MG63 (cell line): Measurements from ENCODE around the gene PDE4D. TPM values are rescaled to one million over a fixed set of nuclear protein-coding genes. Genes with fewer than 3 reads are reported as not detected.

Source experiments
- DNase-seq: peaks from one replicate; pipeline ENCODE4 v3.0.0-alpha.2; 2020
- H3K27me3 ChIP-seq: fragments of 250-450 bp; sonication (Bioruptor Pico); 2 replicates; pipeline ENCODE4 v1.5.1; 2020; ENCODE audit warnings: mild to moderate bottlenecking, moderate library complexity
- H3K36me3 ChIP-seq: fragments of 250-450 bp; sonication (Bioruptor Pico); 2 replicates; pipeline ENCODE4 v1.5.1; 2020; ENCODE audit warnings: mild to moderate bottlenecking, moderate library complexity
- H3K4me3 ChIP-seq: fragments of 250-450 bp; sonication (Bioruptor Pico); 2 replicates; pipeline ENCODE4 v1.5.1; 2020; ENCODE audit warnings: mild to moderate bottlenecking, moderate library complexity
- H3K9me3 ChIP-seq: fragments of 250-450 bp; sonication (Bioruptor Pico); 2 replicates; pipeline ENCODE4 v1.5.1; 2020; ENCODE audit warnings: mild to moderate bottlenecking, moderate library complexity
- total RNA-seq: library from RNA; depleted of rRNA; stranded (reverse); fragments of >200 nt; shearing (Covaris generic); gene quantifications from 2 replicates; pipeline ENCODE4 v1.2.3, GENCODE V29; 2014; ENCODE audit warnings: low replicate concordance

PDE4D gene
- total RNA-seq, 1 experiment from 2014 or later = 3.1 TPM

DNA sequence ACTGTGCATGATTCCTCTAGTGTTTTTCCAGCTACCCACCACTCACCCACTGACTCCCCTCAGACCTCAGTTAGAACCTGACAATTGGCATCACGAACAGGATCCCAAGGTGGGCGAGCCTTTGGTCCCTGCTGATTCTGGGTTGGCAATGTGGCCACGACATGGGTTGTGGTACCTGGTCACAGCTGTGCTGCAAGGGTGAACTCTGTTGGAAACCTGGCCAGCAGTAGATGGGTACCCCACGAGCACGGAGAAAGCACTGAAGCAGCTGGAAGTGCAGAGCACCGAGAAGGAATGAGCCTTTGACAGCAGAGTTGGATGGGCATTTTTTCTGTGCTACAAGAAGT is 180.1 kb downstream of the PDE4D start:
- no peak for DNase-seq
- H3K9me3 ChIP-seq = no peaks in the 10 kb centered on the region; the same call in 1 of the 2 replicates

DNA sequence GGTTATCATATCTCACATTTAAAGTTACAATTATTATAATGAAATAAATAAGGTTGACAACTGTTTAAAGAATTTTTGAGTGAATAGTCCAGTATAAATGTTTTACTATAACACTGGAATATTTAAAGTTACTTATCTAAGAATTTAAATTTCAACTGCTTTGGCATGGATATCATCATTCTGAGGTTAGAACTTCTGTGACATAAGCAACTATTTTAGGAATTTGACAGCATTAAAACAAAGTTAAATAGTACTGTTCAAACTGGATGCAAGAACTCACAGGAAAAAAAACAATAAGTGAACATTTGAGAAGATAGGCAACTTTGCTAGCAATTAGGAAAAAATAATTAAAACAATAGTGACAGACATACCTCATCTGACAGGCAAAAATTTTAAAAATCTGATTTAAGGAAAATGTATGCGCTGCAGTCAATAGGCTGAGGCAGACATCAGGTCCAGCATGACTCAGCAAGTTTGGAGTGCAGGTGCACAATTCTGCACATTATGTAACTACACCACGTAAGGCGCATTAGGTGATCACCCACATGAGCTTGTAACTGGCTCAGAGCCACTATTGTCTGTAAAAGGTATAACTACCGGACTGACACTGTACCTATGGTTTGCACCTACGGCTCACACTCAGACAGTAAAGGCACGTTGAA is 180.6 kb downstream of the PDE4D start:
- no peaks in the 10 kb centered on the region for H3K36me3 ChIP-seq
- no peak overlapping the region for H3K4me3 ChIP-seq
- no peak for DNase-seq
- H3K27me3 ChIP-seq = no peaks in the 10 kb centered on the region
- H3K9me3 ChIP-seq = no peaks in the 10 kb centered on the region; the same call in 1 of the 2 replicates

More for the DNA sequence above, 180.1 kb downstream of the PDE4D start:
- Histone ChIP-seq H3K36me3 (no peaks in the 10 kb centered on the region), H3K4me3 (no peak overlapping the region), H3K27me3 (no peaks in the 10 kb centered on the region)

DNA sequence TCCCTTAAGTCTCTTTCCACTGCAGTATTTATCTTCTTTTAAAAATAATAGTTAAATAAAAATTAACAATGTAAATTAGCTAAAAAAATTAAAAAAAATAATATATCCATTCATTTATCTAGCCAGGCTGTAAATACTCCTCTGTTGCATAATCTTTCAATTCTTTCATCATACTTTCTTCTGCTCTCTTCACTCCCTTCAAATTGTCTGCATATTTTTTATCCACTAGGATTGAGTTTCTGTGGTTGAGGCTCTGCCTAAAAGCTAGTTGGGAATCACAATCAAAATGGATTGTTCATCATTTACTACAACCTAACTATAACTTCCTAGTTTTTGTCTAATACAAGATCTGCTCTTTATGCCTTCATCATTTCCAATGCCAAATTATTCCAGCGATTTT is 182.2 kb downstream of the PDE4D start:
- Histone ChIP-seq H3K9me3 (no peaks in the 10 kb centered on the region; the same call in 1 of the 2 replicates), H3K36me3 (no peaks in the 10 kb centered on the region), H3K27me3 (no peaks in the 10 kb centered on the region), H3K4me3 (no peak overlapping the region)
- DNase-seq = no peak

DNA sequence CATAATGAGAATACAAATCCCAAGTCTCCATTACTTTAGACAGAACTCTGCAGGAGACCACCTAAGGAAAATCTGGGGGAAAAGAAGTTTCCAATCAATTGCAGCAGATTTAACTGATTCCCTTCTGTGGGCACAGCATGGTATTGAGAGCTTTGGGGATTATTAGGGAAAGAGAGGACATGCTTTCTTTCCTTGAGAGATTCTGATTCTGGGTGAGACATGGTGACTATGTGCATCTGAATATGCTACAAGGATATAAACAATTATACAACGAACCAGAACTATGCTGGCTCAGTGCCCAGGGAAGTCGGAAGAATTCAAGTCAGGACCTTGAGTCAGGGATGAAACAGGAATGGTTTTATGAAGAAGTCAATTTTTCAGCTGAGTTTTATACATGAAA is 183.7 kb downstream of the PDE4D start:
- H3K4me3 ChIP-seq = no peak overlapping the region
- H3K9me3 ChIP-seq = no peaks in the 10 kb centered on the region; the same call in 1 of the 2 replicates
- H3K36me3 ChIP-seq = no peaks in the 10 kb centered on the region
- no peaks in the 10 kb centered on the region for H3K27me3 ChIP-seq
- DNase-seq = peak; percentile 74

DNA sequence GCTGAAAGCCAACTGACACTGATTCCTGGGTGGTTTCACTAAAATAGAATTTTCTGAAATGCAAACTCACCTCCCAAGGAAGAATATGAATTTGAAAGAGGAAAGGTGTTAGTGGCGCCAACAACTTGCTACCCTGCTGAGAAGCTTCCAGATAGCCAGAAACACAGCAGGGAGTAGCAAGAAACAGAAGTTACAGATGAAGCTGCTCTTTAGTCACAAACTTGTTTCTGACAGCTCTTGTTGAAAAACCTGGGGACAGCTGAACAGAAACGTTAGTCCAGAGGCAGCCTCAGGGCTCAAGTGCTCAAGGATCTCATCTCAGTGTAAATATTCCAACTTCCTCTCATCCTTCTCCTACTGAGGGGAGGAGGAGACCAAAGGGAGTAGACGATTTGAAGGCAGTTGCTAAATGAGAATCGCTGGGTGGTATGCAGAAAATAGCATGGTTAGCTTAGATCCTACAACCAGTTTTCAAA is 184.1 kb downstream of the PDE4D start:
- H3K4me3 ChIP-seq = no peak overlapping the region
- peak; percentile 4 for DNase-seq

DNA sequence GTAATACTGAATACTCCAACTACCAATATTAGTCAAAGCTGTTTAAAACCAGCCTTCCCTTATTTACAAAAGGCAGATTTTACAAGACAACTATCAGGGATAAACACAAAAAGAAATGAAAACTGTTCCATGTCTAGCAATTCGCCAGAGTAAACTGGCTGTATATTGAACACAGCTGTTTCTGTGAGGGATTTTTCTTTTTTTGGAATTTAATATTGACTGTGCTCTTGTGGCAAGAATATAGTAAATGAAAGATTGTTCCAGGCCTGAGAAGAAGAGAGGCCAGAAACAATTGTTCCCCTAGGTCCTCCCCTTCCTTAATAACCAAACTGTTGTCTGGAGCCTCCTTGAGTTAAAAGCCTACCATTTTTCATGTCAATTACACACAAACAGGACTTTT is 188.6 kb downstream of the PDE4D start:
- no peak overlapping the region for H3K4me3 ChIP-seq
- no peaks in the 10 kb centered on the region for H3K36me3 ChIP-seq
- DNase-seq = no peak
- H3K9me3 ChIP-seq = no peaks in the 10 kb centered on the region
- H3K27me3 ChIP-seq = no peaks in the 10 kb centered on the region

More for the DNA sequence above, 184.1 kb downstream of the PDE4D start:
- H3K9me3 ChIP-seq = no peaks in the 10 kb centered on the region; the same call in 1 of the 2 replicates
- H3K27me3 ChIP-seq = no peaks in the 10 kb centered on the region
- no peaks in the 10 kb centered on the region for H3K36me3 ChIP-seq

DNA sequence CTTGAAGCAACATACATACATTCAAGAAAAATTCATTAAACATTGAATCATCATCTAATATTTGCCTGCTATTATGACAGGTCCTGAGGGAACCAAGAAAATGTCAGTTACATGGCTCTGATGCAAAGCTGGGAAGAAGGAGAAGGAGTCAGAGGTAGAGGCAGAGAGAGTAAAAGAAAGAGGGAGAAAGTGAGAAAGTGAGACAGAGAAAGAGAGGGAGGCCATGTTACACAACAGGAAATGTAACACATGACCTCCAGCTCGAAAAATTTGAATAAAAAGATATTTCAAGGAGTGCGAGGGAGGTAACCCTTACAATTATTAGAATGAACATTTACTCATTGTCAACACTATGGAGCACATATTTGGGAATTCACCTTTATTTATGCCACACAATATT is 189.7 kb downstream of the PDE4D start:
- no peak overlapping the region for H3K4me3 ChIP-seq
- H3K27me3 ChIP-seq = no peaks in the 10 kb centered on the region
- H3K9me3 ChIP-seq = no peaks in the 10 kb centered on the region
- H3K36me3 ChIP-seq = no peaks in the 10 kb centered on the region
- no peak for DNase-seq

DNA sequence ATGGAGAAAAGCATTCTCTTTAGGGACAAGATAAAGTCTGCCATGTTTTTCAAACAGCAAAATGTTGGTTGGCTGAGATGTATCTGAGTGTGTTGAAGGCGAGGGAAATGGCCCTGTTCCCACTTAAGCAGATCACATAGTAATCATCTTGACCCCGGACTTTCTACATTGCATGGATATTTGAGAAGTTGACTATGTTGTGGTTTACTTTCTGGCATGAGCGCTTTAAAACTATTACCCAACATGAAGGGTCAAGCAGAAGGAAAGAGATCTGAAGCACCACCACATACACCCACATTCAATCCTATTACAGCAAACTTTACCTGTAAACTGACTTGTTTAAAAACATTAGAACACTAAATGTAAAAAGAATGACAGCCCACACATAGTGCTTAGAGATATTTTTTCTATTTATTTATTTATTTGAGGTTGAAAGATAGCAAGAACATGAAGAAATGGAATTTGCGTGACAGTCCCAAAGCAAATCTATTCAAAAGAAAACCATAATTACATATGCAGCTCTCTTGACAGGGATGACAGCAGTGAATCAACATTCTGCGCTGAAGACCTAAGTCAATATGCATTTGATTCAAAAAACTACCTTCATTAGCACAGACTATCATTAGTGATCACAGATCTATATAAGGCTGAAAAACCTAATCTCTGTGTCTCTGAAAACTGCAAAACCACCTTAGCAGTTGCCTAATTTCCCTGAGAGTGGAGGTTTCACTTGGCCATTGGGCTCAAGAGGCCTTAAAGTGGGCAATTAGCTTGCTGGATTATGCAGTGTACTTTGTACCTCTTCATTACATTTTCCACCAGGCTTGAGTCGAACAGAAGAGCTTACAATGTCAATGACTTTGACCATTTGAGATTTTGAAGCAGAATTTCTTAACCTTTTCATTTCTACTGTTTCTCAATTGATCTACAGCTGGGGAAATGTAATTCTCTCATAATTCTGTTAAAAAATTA is 195.0 kb downstream of the PDE4D start:
- no peak overlapping the region for H3K4me3 ChIP-seq
- H3K9me3 ChIP-seq = no peaks in the 10 kb centered on the region
- no peaks in the 10 kb centered on the region for H3K36me3 ChIP-seq
- no peak for DNase-seq
- H3K27me3 ChIP-seq = no peaks in the 10 kb centered on the region

DNA sequence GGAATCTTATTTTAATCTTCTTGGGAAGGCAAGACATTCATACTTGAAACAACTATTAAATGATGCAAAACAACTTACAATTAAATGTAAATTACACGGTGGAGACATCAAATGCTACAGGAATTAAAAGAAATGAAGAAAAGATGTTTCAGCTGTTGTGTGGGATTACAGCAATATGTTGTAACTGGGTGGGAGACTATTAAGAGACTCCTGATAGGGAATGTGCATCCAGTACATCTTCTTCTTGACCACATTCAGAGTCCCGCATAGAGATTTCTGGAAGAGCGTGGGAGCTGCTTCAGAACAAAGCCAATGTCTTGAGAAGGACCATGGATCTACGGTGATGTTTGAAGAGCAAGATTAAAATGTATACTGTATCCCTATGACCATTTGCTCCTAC is 199.1 kb downstream of the PDE4D start:
- DNase-seq = no peak
- H3K27me3 ChIP-seq = no peaks in the 10 kb centered on the region
- no peaks in the 10 kb centered on the region for H3K9me3 ChIP-seq
- H3K36me3 ChIP-seq = no peaks in the 10 kb centered on the region
- no peak overlapping the region for H3K4me3 ChIP-seq

DNA sequence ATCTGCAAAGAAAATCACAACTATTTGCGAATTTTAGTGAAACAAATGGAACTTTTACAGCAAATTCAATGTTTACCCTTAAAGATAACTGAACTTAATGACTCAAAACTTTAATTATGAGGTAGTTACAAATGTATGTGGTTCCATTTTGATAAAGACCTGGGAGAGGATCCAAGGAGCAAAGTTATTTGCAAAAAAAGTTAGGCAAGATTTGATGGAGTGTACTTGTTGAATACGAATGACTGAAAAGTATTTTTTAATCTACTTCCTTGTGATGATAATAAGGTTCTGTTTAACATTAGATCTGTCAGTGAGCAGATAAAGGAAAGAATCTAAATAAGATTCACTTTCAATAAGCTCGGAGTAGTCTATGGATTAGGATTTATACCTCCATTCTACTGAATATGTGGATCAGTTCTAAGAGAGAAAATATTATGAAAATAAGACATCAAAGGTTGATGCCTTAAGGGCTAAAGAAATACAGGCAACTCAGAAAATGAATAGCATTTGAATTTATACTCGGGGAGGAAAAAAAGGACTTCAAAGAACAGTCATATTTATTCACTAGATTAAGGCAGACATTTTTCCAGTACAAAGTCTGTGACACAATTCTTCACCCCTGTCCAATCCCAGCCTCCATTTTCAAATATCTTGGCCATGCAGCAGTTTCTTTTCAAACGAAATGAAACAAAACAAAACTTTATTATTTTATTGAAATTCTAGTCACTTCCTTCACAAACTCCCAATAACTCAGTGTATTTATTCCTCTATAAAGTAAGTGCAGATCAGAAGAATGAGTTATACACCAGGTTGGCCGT is 199.8 kb downstream of the PDE4D start:
- H3K4me3 ChIP-seq = no peak overlapping the region
- no peaks in the 10 kb centered on the region for H3K27me3 ChIP-seq
- H3K9me3 ChIP-seq = no peaks in the 10 kb centered on the region
- no peak for DNase-seq
- H3K36me3 ChIP-seq = no peaks in the 10 kb centered on the region

DNA sequence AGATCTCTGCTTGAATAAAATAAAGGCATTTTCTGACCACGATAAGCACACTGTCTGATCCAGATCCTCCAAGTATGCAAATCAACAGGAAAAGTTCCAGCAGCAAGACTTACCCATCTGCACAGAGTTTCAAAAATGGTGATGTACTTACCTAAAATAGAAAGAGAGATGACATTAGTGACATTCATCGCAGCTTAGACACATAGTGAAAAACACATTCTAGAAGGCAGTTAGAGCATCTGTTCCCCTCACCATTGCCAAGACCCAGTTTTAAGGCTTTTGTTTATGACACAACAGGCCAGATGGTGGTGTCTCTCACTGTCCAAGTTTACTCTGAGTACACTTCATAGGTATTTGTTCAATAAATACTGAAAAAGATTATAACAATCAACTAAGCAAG is 207.7 kb downstream of the PDE4D start:
- H3K9me3 ChIP-seq = no peaks in the 10 kb centered on the region
- DNase-seq = peak; percentile 60

DNA sequence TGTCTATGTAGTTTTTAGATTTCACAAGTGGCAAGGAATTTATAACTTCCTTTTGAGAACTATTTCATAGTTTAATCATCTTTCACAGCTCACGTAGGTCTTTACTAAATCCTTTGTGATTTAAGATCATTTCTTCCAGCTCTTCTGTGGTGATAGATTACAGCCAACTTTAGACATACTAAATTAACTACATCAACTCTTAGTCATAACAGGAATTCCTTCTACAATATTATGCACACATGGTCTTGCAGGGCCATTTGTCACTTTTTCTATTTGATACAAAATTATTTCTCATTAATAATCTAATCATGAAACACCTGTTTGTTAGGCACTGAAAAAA is 208.4 kb downstream of the PDE4D start:
- DNase-seq = no peak
- Histone ChIP-seq H3K27me3 (no peaks in the 10 kb centered on the region), H3K4me3 (no peak overlapping the region), H3K9me3 (no peaks in the 10 kb centered on the region), H3K36me3 (no peaks in the 10 kb centered on the region)

More for the DNA sequence above, 207.7 kb downstream of the PDE4D start:
- H3K36me3 ChIP-seq = no peaks in the 10 kb centered on the region
- no peaks in the 10 kb centered on the region for H3K27me3 ChIP-seq
- H3K4me3 ChIP-seq = no peak overlapping the region

DNA sequence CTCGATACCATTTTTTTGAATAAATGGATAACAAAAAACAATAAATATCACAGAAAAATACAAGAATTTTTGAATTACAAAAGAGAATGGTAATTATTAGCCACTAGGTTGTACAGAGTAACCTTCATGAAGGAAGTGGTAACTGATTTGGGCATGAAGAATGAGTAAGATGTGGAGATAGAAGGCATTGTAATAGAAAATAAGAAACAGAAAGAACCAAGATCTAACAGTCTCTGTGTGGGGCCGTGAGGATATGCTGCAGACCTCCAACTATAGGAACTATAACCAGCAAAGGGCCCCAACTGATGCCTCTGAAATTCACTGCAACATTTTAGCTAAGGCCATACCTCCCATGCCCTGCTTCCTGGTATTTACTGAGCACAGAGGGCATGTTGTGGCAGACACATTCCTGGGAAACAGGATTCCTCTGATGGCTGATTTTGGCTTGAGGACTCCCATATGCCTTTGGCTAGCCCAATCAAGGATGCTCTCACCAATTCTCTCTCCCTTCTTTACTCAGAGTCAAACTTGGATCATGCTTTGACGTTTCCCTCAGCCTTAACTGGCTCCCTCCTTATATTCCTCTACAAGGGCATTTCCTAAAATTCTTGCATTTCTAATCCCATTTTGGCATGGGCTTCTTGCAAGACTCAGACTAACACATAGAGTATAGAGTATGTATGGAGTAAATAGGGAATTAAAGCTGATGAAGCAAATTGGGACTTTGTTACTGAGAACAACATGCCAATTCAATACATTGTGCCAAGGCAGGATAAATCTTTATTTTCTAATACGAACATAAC is 208.9 kb downstream of the PDE4D start:
- no peaks in the 10 kb centered on the region for H3K9me3 ChIP-seq
- H3K4me3 ChIP-seq = no peak overlapping the region
- peak; percentile 39 for DNase-seq
- H3K36me3 ChIP-seq = no peaks in the 10 kb centered on the region
- H3K27me3 ChIP-seq = no peaks in the 10 kb centered on the region

DNA sequence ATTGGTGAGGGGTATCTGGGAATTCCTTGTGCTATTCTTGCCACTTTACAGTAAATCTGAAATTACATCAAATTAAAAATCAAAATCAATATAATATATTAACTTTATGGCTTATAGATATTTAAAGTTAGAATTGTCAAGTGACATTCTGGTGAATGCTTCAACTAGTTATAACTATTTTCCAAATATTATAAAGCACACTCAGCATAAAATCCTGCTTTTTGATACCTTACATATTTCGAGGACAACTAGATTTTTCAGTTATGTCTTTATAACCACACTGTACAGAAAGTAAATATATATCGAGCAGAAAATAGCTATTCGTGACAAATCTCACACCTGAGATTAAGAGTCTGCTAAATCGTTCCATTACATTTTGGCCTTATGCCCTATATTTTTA is 210.2 kb downstream of the PDE4D start:
- no peaks in the 10 kb centered on the region for H3K27me3 ChIP-seq
- H3K9me3 ChIP-seq = no peaks in the 10 kb centered on the region
- H3K36me3 ChIP-seq = no peaks in the 10 kb centered on the region
- no peak for DNase-seq
- H3K4me3 ChIP-seq = no peak overlapping the region

DNA sequence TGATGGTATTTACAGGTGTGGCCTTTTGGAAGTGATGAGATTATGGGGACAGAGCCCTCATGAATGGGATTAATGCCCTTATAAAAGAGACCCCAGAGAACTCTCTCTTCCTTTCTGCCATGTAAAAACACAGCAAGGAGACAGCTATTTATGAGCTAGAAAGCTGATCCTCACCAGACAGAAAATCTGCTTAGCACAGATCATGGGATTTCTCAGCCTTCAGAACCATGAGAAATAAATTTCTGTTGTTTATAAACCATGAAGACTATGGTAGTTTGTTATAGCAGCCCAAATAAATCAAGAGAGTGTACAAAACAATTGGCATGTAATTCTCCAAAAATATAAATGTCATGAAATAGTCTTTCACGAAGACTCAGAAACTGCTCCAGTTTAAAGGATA is 211.0 kb downstream of the PDE4D start:
- H3K36me3 ChIP-seq = no peaks in the 10 kb centered on the region
- no peak for DNase-seq
- H3K9me3 ChIP-seq = no peaks in the 10 kb centered on the region
- H3K27me3 ChIP-seq = no peaks in the 10 kb centered on the region
- H3K4me3 ChIP-seq = no peak overlapping the region

DNA sequence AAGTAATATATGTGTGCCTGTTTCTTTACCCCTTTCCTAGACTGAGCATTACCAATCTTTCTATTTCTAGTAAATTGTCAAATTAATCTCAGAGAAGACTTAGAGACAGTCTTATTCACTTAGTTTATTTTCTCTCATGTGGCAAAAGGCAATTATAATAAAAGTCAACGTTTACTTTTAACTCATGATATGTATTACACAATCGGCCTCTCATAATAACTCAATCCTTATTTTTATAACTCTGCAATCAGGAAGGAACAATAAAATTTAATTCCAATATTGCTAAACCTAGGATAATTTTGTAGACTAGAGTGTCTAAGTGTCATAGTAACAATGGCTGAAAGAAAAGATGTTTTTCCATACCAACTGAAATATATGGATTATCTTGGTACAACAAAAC is 214.6 kb downstream of the PDE4D start:
- Histone ChIP-seq H3K36me3 (no peaks in the 10 kb centered on the region), H3K9me3 (no peaks in the 10 kb centered on the region), H3K27me3 (no peaks in the 10 kb centered on the region), H3K4me3 (no peak overlapping the region)
- no peak for DNase-seq
